NCI-H460 (cell line): ENCODE measurements around the gene RDH14. TPM values are rescaled to one million over a fixed set of nuclear protein-coding genes. Genes with fewer than 3 reads are reported as not detected.

Experiments used
- DNase-seq: peaks from one replicate; pipeline ENCODE4 v3.0.0-alpha.2; 2016; ENCODE audit warnings: low read depth; ENCODE audit errors: extremely low read depth
- small RNA-seq, 2 experiments: library from RNA; depleted of rRNA; stranded (forward); fragments of <200 nt; gene quantifications; one replicate each; pipeline ENCODE3, GENCODE V24; 2014
- total RNA-seq: library from RNA; depleted of rRNA; stranded (reverse); fragments of >200 nt; shearing (Covaris generic); gene quantifications from 2 replicates; pipeline ENCODE4 v1.2.3, GENCODE V29; 2014; rRNA removed

The RDH14 gene
- total RNA-seq, 1 experiment from 2014 or later: 39.6 TPM

DNA sequence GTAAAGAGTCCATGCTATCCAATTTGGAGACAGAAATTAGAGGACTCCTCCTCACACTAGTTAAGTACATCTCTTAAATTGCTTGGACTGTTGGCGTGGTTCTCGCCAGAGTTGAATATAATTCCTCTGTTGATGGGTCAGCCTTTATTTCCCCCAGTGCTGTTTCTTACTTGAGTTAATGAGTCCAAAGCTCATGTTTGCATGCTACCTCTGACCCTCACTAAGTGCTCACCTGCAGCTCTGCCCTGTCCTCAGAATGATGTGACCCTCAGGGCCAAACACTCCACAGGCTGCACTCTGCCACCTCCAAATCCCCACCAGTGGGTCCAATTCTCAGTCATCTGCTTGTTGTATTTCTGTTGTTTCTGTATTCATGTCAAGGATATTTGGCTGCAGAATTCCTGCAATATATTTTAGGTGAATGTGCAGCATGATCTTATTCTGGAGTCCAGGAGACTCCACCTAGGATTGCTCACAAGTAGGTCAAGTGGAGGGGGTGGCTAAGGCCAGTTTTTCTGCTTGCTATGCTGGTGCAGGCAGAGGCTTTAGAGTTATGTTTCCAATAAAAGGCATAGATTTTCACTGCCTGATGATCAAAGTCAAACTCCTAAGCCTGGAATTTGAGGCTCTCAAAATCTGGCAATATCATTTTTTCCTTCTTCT lies 37.8 kb downstream of the RDH14 start:
- DNase-seq: no peak

DNA sequence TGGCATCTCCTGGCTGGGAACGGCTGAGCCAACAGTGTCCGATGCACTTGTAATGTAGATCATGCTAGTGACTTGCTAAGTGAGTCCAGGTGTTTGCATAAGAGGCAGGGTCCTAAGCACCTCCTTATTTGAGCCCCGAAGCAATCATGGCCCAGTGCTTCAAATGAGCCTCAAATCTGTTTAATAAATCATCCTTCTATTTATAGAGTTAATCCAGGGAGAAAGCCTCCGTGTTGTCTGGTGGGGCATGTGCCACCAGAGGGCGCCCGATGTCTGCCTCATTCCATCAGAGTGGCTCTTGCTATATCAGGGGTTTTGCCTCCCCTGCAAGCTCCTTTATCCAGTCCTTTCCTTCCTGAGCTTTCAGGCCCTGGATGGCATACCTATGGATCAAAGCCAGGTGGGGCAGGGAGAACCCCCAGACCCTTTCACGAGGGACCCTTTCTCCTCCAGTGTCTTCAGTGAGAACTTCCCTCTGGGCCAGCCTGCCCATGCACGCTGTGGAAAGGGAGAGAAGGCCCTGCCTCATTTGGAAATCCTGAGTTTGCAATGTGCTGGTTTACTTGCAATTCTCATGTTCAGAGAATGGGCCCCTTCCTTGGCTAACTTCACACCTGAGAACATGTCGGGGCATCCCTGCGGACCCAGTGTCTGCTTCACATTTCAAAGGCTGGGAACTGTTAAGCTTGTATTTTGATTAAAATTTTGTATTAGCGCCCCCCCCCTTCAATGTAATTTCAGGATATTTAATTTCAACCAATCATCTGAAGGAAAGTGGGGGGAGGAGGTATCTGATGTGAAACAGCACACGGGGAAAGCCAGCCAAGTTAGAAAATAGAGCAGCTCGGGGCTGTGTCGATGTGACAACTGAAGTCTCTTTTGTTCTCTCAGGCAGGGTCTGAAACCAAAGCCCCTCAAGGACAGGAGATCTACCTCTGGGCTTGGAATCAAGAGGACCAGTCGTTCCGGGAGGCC lies 39.7 kb downstream of the RDH14 start:
- peak; percentile 79 for DNase-seq

DNA sequence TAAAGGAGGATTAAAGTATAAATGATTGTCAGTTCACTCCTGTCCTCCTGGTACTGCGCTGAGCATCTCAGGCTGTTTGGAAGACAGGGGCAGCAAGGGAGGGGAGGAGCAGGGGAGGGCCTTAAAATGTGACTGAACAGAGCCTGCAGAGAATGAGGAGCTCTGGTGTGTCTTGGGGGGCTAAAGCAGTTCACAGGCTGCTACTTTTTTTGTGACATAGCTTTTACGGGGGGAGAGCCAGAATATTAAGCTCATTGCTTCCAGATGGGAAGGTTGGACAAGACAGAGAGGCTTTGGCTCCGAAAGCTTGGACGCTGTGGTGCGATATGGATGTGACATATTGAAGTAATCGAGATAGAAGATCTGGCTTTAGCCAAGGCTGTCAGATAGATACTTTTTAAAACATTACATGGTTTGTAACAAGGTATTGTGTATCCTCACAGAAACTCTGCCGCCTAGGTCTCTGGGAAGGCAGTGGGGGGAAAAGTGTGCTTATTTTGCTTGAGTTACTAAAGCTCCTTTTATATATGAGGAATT lies 40.5 kb downstream of the RDH14 start:
- no peak for DNase-seq

DNA sequence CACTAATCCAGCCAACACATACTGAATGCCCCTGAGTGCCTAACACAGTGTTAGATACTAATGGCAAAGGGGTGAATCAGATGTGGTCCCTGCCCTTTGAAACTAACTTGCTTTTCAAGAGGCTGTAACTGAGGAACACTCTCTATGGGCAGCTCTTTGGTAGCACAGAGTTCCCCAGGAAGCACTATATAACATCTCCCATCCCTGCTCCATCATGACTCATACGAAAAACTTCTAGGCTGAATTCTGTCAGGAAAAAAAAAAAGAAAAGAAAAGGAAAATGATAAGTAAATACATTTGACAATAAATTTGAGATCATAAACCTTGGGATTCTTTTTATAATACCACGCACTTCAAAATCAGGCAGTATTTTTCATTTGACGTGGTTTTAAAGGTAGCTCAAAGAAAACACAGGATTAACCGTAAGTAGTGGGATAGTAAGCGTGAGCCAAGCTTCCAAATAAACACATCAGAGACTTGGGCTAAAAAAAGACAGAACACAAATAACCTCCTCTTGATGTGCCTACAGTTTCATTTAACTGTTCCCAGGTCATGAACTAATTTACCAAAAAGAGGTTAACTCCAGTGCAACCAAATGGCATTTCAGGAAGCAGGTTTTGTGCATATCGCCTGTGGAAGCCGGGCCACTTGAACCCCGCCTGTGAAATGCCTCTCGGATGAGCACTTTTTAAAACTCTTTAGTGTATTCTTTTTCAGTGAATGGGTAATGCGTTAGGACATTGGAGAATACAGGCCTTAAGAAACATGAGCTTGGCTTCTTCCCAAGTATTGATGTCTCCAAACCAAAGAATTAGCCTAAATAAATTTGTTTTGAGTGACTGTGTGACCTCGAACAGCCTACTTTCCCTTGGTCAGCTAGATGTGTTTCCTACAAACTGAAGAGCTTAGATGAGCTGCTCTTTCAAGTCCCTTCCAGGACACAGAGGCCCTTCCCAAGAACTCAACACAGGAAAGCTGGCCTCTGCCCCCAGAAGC lies 42.0 kb downstream of the RDH14 start:
- DNase-seq: no peak

DNA sequence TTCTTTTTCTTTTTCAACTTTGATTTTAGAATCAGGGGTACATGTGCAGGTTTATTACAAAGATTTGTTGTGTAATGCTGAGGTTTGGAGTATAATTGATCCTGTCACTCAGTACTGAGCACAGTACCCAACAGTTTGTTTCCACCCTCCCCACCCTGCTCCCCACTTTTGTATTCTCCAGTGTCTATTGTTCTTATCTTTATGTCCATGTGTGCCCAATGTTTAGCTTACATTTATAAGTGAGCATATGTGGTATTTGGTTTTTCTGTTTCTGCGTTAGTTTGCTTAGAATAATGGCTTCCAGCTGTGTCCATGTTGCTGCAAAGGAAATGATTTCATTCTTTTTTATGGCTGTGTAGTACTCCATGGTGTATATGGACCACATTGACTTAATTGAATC lies 43.1 kb downstream of the RDH14 start:
- no peak for DNase-seq

DNA sequence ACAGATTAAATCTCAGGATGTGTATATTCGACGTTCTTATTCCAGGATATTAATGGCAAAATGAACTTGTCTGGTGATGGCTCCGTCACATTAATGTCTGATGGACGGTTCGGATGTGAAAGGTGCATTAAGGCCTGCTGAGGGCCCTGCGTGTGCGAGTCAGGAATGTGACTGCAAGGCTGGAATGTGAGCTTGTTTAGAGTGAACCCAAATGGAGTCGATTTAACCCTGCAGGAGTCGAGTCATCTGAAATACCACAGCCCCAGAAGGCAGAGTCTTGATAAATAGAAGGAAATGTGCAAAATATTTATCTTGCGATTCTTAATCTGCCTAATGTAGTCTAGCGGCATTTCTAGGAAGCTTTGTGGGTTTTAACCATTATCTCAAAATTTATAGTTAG lies 44.3 kb downstream of the RDH14 start:
- DNase-seq: no peak

DNA sequence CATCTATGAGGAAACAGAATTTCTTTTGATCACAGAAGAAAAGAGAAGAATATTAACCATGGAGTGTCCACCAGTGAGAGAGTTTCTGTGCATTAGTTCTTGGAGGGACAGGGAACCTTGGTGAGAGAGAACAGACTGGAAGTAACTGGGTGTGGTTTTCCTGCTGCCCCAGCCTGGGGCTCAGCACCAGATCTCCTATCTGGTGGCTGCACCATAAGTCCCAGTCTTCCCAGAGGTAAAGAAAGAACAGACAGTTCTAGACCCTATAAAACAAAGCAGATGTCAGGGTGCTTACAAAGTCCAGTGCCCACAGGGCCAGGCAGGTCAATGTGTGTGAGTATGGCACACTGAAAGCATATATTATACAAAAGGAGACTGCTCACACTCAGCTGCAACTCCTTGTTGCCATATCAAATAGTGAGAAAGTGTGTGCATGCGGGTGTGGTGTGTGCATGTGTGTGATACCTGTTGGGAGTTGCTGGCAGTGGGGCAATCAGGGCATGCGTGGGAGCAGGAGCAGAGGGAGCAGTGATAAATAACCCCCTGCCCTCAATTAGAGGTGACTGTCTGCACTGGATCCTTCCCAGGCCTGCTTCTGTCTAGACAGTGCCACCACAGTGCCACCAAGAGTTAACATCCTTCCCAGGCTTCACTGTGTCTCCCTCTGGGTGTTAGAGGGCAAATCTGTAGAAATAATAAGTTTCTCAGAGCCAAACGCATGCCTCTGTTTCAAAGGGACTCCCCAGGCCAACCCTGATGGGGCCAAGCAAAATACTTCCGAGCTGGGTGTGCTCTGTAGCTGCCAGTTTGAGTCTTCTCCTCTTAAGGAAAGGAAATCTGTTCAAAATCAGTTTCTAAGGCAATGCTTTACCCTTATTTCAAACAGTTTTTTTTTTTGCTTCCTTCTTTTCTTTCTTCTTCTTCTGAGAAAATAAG lies 45.7 kb downstream of the RDH14 start:
- no peak for DNase-seq

DNA sequence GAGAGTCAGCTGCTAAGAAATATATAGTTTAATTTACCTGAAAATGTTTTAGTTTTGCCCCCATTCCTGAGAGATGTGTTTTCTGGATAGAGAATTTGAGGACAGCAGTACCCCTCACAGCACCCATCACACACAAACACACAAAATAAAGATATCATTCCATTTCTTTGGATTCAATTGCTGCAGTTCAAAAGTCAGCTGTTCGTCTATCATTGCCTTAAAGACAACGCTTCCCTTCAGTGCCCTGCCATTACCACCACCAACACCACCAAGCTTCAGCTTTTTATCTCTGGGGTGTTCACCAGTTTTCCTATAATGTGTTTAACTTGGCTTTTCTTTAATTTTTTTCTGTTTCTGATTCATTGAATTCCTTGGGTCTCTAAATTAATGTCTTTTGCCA lies 49.7 kb downstream of the RDH14 start:
- DNase-seq: no peak

DNA sequence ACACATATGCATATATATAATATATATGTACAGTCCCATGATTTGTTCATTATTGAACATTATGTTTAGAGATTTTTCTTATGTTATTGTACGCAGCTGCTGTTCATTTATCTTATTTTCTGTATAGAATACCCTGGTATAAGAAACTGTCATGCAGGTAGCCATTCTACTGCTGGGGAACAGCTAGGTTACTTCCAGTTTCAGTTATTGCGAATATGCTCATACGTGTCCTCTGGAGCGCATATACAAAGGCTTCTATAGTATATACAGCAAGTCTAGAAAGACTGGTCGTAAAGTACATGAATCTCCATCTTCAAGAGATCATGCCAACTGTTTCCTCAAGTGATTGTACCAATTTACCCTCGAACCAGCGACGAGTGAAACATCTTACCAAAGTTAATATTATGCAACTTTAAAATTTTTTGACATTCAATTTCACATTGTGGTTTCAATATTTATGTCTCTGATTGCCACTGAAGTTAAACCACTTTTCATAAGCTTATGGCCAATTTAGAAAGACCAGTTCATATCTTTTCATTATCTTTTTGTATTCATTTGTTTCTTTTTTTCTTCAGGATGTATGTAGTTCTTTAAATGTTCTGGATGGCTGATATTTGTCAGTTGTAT lies 53.5 kb downstream of the RDH14 start:
- DNase-seq: no peak

DNA sequence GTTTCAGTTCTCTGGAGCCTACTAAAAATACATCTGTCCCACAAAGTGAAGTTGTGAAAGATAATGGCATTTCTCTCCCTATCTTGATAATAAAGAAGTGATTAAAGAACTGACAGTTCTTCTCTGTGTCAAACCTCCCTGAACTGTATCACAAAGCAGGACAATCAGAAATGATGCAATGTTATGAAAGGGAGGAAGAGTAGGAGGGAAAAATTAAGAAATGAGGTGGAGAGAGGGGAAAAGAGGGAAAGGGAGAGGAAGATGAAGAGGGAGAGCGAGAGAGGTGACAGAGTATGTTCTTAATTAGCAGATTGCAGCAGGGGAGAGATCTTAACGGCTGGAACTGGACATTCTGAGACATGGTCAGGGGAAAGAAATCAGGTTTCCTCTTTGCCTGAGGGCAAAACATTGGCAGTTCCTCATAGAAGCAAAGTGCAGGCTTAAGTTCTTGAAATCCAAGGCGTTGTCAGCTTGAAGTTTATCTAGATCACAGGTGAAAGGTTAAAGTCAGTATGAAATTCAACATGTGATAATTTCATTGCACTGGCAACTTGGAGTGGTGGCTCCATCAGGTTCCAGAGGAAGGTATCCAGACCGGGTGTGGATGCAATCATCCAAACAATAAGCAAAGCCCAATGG lies 54.6 kb downstream of the RDH14 start:
- no peak for DNase-seq

Small RNA genes within 50 kb of the gene (small RNA-seq; reads per million reads assigned to genes)
- 0 reads per million in 2 experiments for gene RNU6-1215P

Other genes with a start within 250 kb of the RDH14 start
- gene NT5C1B, start 28.9 kb upstream of the RDH14 start, total RNA-seq: not detected in 2 replicates